ENCODE measurements around the gene MYO1D.

DNA sequence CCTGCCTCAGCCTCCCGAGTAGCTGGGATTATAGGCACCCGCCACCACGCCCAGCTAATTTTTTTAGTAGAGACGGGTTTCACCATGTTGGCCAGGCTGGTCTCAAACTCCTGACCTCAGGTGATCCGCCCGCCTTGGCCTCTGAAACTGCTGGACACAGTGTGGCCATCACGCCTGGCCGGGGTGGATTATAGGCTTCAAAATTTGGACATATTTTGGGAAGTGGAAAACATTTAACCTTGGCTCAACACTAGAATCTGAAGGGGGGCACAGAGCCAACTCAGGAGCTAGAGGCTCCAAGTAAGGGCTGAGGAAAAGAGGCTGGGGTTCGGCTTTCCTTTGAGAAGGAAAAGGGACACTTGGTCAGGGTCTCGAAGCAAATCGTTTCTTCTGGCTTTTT lies 392.3 kb downstream of the MYO1D start:
- TF ChIP-seq TP53 (CRISPR knock-in tag; IDR thresholded peaks at IDR 0.05) = no peak
- no peak for TF ChIP-seq JUN (CRISPR knock-in tag; IDR thresholded peaks at IDR 0.05)
- TF ChIP-seq ELF4 (CRISPR knock-in tag; IDR thresholded peaks at IDR 0.05; ENCODE audit: low read depth) = no peak
- TF ChIP-seq, protein P1, sequence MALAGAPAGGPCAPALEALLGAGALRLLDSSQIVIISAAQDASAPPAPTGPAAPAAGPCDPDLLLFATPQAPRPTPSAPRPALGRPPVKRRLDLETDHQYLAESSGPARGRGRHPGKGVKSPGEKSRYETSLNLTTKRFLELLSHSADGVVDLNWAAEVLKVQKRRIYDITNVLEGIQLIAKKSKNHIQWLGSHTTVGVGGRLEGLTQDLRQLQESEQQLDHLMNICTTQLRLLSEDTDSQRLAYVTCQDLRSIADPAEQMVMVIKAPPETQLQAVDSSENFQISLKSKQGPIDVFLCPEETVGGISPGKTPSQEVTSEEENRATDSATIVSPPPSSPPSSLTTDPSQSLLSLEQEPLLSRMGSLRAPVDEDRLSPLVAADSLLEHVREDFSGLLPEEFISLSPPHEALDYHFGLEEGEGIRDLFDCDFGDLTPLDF (CRISPR knock-in tag; IDR thresholded peaks at IDR 0.05) = no peak
- TF ChIP-seq, protein P2, sequence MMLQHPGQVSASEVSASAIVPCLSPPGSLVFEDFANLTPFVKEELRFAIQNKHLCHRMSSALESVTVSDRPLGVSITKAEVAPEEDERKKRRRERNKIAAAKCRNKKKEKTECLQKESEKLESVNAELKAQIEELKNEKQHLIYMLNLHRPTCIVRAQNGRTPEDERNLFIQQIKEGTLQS (CRISPR knock-in tag; conservative IDR thresholded peaks at IDR 0.05) = no peak
- TF ChIP-seq, protein P3, sequence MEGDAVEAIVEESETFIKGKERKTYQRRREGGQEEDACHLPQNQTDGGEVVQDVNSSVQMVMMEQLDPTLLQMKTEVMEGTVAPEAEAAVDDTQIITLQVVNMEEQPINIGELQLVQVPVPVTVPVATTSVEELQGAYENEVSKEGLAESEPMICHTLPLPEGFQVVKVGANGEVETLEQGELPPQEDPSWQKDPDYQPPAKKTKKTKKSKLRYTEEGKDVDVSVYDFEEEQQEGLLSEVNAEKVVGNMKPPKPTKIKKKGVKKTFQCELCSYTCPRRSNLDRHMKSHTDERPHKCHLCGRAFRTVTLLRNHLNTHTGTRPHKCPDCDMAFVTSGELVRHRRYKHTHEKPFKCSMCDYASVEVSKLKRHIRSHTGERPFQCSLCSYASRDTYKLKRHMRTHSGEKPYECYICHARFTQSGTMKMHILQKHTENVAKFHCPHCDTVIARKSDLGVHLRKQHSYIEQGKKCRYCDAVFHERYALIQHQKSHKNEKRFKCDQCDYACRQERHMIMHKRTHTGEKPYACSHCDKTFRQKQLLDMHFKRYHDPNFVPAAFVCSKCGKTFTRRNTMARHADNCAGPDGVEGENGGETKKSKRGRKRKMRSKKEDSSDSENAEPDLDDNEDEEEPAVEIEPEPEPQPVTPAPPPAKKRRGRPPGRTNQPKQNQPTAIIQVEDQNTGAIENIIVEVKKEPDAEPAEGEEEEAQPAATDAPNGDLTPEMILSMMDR (IDR thresholded peaks at IDR 0.05) = no peak
- TF ChIP-seq, protein P4, sequence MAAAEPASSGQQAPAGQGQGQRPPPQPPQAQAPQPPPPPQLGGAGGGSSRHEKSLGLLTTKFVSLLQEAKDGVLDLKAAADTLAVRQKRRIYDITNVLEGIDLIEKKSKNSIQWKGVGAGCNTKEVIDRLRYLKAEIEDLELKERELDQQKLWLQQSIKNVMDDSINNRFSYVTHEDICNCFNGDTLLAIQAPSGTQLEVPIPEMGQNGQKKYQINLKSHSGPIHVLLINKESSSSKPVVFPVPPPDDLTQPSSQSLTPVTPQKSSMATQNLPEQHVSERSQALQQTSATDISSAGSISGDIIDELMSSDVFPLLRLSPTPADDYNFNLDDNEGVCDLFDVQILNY (CRISPR knock-in tag; IDR thresholded peaks at IDR 0.05) = no peak
- TF ChIP-seq, protein P5, sequence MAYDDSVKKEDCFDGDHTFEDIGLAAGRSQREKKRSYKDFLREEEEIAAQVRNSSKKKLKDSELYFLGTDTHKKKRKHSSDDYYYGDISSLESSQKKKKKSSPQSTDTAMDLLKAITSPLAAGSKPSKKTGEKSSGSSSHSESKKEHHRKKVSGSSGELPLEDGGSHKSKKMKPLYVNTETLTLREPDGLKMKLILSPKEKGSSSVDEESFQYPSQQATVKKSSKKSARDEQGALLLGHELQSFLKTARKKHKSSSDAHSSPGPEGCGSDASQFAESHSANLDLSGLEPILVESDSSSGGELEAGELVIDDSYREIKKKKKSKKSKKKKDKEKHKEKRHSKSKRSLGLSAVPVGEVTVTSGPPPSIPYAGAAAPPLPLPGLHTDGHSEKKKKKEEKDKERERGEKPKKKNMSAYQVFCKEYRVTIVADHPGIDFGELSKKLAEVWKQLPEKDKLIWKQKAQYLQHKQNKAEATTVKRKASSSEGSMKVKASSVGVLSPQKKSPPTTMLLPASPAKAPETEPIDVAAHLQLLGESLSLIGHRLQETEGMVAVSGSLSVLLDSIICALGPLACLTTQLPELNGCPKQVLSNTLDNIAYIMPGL (CRISPR knock-in tag; IDR thresholded peaks at IDR 0.05) = no peak
- no peak for TF ChIP-seq NR3C1 (CRISPR knock-in tag; conservative IDR thresholded peaks at IDR 0.05; ENCODE audit: low read depth)
- TF ChIP-seq, protein P6, sequence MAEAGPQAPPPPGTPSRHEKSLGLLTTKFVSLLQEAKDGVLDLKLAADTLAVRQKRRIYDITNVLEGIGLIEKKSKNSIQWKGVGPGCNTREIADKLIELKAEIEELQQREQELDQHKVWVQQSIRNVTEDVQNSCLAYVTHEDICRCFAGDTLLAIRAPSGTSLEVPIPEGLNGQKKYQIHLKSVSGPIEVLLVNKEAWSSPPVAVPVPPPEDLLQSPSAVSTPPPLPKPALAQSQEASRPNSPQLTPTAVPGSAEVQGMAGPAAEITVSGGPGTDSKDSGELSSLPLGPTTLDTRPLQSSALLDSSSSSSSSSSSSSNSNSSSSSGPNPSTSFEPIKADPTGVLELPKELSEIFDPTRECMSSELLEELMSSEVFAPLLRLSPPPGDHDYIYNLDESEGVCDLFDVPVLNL (CRISPR knock-in tag; IDR thresholded peaks at IDR 0.05; ENCODE audit: borderline replicate concordance, low read depth) = no peak
